Activated CD4-positive, CD25-positive, alpha-beta regulatory T cell treated with anti-CD3 and anti-CD28 coated beads, Interleukin-2, amount 50 U/mL, for 72 hours (primary cell): ENCODE measurements around the gene APLNR.

Experiments used
- DNase-seq: peaks from one replicate; pipeline ENCODE4 v3.0.0; 2021

The APLNR gene

DNA sequence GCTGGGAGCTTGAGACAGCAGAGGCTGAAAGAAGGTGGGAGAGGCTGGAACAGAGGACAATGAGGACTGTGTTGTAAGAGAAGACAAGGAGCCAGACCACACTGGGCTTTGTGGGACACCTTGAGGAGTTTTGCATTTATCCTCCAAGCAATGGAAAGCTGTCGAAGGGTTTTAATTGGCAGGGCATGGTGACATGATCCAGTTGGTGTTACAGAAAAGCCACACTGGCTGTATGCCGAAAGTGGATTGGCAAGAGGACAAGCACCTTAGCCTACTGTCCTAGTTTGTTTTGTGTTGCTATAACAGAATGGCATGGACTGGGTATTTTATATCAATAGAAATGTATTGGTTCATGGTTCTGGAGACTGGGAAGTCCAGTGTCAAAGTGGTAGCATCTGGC, 14.0 kb upstream of the APLNR start:
- no peak for DNase-seq

DNA sequence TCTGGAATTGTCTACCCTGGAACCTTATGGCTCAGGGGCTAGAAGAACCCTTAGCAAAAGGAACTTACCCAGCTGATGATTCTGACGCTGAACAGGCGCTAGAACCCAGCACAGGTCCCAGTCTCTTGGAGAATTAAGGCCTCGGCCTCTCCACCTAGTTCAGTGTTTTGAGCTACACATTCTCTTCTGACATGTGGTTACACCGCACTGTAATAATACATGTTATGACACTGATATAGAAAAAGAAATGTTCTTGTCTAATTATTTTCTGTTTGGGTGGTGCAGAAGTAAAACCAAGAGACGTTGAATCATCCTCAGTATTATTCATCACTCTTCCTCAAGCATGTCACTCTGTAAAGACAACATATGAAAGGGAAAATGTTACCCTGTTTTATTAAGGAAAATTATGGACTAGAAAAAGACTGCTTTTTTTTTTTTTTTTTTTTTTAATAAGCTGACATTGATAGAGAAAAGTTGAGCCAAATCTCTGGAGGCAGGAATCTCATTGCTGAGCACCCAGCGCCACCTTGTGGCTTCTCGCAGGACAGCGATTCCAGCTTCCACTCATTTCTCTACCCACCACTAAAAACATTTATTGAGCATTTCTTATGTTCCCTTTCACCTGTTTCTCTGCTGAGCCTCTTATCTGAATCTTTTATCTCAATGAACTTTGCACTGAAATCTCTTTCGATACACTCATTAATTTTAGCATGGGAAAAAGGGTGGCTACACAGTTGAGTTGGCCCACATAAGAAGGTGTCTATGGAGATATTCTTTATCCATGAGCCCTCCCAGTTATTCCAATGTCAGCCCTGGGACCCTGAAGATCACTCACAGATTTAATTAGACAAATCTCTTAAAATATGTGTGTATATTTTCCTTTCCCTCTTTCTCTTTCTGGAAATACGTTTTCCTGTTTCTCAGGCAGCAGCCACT, 12.6 kb upstream of the APLNR start:
- peak; percentile 53 for DNase-seq

DNA sequence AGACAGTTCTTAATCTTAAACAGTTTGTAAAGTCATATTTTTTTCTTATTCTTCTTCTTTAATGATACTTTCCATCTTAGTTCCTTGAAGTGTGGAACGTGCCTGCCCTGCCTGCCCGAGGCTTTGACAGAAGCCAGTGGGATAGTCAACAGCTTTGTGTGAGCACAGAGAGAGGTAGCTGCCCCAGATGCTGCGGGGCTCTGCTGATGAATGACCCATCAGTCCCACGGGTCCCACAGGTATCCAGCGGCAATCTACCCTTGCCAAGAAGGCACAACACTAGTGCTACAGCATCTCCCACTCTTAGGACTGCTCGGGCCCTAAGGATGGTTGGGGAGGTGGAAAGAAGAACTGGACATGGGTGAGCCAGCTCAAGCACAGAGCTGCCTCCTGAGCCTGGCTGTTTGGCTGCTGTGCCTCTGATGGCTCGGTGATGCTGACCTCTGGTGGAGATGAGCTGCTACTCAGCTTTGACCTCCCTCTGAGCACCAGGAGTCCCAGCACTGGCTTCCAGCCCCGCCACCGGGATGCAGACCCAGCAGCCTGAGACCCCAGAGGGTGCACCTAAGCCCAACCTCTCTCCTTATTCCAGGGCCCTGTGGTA, 11.8 kb upstream of the APLNR start:
- DNase-seq, result no peak

DNA sequence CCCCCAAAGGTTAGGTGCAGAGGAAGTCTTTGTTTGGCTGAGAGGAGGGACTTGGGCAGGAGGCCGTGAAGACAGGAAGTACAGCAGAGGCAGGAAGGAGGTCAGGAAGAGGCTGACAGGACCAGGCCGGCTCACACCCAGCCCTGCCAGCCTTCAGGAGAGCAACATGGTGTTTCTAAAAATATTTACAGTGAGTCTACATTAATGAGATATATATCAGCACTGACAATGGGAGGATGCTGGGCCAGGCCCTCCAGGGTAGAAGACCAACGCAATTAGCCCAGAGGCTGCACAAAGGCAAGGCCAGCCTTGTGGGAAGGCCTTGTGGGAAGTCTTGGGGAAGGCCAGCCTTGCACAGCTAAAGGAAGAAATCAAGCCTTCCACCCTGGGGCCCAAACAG, 7.9 kb upstream of the APLNR start:
- DNase-seq, result no peak

DNA sequence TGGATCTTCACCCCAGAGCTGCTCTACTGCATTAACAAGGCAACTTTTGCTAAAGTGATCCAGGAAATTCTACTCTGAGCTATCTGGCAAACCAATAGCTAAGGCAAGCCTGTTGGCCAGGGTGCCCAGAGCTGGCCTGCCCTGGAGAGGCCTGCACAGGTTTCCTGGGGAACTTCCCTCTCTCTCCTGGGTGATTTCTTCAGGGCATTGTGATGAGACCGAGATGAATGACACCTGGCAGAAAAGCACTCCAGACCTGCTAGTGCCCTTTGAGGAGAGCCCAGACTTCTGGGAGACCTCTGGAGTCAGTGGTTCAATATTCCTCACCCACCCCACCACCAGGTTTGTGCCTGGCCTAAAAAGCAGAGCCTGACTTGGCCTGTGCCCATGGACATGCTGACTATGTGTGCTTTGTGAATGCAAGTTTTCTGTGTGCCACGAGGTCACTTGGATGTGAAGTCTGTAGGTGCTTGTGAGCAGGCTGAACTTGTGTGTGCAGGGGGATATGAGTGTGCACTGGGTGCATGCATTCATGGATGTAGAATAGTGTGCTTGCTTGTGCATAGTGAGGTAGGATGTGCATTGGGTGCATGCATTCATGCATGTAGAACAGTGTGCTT, 4.4 kb upstream of the APLNR start:
- no peak for DNase-seq

DNA sequence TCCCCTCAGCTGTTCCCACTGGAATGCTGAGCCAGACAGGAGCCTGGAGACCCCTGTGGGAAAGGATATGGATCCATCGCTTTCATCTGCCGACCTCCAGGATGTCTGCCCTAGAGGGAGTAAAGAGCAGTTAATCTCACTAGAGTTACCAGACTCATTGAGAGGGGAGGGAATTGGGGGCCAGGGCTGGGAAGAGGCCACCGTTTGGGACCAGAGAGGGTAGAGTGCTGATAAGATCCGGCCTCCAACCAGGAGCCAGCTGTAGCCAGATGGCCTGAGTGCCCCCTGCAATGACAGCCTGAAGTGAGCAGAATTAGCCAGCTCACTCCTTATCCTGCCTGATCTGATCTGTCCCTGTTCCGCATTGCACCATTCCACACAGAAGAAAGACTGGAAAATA, 3.7 kb upstream of the APLNR start:
- DNase-seq, result no peak

DNA sequence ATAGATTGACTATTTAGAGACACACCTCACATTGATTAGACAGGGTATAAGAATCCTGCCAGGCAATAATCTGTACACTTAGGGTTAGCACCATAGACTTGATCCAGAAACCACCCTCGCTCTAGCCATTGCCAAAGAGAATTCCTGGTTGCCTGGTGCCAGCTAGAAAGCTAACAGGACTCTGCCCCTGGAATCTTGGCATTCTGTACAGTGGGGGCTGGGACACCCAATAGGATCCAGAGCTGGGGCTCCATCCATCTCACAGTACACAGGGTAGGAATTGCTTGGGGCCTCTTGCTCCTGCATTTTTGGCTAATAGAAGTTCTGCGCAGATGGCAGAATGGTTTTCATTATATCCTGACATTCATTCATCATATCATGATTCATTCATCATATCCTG, 3.0 kb upstream of the APLNR start:
- no peak for DNase-seq

DNA sequence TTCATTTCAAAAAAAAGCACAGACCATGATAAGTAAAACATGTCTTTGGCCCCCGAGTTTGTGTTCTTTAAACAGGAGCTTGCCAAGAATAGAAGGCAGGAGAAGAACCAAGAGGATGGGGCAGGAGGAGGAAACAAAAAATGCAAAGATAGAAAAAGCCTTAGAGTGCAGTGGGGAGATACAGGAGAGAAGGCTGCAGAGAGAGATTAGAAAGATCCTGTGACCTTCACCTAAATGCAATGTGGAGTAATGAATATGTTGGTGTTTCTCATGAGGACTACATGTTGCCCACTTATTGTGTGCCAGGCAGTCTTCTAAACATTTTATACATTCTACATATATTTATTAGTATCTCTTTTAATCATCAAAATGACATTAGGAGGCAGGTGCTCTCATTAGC, 2.3 kb upstream of the APLNR start:
- DNase-seq, result no peak

DNA sequence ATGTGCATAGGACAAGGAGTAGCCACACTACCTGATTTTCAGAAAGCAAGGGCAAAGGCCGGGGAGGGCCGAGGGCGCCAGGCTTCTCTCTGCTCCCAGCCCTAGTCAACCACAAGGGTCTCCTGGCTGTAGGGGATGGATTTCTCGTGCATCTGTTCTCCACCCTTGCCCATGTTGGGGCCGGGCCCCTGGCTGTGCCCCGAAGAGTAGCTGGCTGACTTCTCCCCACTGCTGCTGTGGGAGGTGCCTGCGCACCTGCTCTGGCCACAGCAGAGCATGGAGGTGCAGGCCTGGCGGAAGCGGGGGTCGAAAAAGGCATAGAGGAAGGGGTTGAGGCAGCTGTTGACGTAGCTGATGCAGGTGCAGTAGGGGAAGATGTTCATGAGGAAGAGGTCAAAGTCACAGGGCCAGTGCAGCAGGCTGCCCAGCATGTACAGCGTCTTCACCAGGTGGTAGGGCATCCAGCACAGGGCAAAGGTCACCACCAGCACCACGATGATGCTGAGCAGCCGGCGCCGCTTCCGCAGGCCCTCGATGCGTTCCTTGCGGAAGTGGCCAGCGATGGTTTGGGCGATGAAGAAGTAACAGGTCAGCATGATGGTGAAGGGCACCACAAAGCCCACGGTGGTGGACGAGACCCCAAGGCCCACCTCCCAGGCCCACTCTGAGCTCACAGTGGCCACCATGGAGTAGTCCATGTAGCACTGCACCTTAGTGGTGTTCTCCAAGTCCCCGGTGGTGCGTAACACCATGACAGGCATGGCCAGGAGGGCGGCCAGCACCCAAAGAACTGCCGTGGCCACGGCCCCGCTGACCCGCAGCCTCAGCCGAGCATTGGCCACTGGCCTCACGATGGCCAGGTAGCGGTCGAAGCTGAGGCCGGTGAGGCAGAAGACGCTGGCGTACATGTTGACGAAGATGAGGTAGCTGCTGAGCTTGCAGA, 1.0 kb downstream of the APLNR start:
- DNase-seq, result no peak

DNA sequence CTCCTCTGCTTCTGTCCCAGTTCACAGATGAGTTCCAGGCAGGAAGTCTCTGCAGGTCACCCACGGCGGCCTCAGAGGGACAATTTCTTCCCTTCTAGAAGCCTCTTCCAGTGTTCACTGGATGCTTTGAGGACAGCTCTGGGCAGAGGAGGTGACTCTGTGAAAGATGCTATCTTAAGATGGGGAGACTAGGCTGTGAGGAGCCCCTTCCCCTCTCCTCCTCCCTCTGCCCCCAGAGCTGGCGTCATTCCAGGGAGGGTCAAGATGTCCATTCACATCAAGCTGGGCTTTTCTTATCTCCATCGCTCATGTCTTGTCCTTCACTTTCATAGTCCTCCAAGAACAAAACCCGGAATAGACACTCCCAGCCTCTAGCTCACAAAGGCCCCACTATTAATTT, 3.3 kb downstream of the APLNR start:
- DNase-seq, result no peak

DNA sequence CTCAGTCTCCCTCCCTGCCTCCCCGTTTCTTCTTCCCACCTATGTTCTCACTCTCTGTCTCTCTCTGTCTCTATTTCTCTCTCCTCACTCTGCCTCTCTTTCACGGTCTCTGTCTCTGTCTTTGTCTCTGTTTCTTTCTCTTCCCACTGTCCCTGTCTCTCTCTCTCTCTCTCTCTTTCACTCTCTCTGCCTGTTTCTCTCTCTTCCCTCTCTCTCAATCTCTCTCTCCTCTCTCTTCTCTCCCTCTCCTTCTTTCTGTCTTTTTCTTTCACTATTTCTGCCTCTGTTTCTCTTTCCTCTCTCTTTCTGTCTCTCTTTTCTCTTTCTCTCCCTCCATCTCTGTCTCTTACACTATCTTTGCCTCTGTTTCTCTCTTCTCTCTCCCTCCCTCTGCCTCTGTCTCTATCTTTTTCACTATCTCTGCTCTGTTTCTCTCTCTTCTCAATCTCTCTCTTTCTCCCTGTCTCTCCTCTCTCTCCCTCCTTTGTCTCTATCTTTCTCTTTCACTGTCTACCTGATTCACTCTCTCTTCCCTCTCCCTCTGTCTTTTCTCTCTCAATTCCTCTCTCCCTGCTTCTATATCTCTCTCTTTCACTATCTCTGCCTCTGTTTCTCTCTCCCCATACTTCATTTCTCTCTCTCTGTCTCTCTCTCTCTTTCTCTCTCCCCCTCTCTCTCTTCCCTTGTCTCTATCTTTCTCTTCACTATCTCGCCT, 5.4 kb downstream of the APLNR start:
- no peak for DNase-seq

DNA sequence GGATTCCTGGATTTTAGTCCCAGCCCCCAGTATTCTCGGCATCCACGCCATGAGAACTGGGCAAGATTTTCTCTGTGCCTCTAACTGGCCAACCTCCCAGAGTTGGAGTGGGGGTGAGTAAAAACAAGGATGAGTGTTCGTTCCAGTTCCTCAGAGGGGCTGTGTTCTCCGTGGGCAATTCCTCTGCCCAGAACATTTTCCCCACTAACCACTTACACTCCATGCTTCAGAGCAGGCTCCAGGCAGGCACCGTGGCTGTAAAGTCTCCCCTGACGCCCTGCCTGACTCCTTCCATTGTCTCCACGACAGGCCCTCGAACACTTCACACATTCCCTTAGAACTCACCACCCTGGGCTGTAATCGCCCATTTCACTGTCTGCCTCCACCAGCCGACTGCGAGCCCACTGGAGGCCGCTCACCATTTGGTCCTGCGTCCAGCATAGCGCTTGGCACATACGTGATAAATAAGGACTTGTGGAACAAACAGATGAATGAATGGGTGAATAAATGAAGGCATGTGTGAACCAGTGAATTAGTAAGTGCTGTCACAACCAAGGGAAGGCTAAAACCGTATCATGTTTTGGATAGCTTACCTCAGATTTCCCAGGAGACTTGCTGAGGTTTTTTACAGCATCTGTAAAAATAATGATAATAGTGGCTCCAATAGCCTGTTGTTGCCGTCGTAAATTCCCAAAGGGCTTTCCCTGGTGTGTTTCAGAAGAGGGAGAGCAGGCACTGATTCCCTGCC, 6.1 kb downstream of the APLNR start:
- no peak for DNase-seq

DNA sequence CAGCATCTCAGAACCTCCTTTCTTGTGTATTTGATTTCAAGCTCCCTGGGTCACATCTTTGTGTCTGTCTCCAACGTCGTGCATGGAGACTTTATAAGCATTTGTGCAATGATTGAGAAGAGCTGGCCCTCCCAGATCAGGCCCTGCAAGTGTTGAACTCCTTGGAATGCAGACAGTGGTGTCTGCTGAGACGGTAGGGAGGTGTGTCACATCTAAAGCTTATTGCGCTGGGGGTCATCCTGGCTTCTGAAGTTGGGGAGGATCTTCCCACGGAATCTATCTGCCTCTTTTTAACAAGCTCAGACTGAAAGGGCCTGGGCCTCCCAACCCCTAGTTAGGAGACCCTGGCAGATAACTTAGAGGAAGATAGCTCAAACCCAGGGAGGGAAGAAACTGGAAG, 6.7 kb downstream of the APLNR start:
- DNase-seq, result no peak

DNA sequence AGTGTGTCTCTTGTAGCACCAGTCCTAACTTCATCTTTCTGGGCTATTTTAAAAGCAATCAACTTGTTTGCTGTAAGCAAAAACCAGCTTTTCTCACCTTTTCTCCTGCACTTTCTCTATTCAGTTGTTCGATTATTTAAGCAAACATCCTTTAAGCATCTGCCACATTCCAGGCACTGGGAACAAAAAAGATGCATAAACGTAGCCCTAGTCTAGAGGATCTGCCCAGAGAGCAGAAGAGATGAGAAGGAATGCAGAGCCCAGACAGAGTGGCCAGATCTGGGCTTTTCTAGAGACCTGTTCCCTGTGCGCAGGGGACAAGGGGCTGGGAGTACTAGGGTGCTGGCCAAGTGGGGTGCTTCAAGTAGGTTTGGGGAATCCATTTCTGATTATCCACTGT, 8.4 kb downstream of the APLNR start:
- no peak for DNase-seq

DNA sequence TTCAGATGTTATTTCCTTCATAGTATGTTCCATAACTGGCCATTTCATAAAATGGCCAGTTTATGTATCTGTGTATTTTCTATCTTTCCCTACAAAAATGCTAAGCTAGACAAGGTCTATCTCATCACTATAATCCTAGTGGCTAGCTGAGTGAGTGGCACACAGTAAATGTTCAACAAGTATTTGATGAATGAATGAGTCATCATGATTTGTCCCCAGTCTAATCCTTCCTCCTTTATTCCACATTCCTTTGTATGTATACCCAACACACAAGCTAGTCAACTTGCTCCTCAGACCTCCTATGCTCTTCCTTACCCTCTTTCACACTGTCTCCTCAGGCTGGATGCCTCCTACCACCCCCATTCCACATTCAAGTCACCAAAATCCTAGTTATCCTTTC, 12.5 kb downstream of the APLNR start:
- DNase-seq, result no peak

DNA sequence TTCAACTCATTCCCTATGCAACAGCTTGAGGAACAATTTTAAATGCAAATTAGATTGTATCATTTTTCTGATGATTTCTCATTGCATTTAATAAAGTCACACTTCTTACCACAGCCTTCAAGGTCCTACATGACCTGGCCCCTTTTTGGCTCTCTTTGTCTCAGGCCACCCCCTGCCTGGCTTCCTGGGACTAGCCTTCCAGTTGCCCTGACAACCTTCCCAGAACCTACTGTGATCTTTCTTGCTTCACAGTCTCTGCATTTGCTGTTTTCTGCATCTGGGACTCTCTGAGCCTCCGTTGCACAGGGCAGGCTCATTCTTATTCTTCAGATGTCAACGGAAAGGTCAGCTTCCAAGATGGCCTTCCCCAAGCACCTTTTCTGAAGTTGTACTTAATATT, 12.9 kb downstream of the APLNR start:
- DNase-seq, result no peak

DNA sequence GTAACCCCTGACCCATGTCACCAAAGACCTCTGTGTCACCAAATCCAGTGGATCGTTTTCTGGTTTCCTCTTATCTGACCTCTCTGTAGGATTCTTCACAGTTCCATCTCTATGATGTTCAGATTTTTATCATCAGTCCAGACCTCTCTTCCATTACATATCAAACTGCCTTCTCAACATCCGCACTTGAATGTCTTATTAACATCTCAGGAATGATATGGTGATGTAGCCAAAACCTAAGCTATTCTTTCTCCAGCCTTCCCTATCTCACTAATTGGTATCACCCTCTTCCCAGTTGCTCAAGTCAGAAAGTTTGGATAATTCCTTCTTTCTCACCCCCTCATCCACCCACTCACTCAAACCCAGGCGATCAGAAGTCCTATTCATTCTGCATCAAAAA, 13.4 kb downstream of the APLNR start:
- DNase-seq, result no peak

DNA sequence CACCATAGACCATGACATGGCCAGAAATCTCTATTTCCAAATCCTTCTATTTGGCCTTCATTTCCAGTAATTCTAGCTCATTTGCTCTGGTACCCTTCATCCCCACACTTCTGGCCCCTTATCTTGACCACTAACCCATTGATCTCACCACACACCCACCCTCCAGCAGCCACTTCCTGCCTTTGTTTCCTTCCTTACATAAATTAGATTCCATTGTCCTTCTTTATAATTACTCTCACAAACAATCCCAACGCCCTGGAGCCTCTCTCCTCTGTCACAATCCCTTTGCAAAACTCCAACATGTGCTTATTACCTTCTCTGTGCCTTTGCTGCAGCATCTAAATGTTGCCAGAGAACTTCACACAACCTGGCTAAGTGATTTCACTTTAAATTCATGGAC, 14.8 kb downstream of the APLNR start:
- DNase-seq, result no peak

DNA sequence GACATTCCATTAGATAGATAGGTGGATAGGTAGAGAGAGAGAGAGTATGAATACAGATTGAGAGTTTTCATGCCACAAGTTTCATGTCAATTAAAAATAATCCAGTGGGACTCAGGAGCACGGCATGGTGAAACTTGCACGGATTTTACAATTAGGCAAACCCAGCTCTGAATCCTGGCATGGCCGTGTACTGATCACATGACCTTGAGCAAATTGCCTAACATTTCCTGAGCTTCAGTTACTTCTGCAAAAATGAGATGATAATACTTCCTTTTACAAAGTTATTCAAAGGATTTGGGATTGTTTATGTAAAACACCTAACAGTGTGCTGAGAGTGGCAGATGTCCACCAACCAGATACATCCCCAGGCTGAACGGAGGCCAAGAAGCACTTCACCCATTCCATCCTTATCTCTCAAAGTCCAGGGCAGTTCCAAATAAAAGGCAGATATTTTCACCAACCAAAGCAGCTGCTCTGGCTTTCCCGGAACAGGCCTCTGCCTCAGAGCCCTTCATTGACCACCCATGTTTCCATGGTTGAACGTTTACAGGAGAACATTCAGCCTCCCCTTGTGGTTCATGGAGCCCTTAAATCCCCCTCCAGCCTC, 17.9 kb downstream of the APLNR start:
- DNase-seq, result no peak

DNA sequence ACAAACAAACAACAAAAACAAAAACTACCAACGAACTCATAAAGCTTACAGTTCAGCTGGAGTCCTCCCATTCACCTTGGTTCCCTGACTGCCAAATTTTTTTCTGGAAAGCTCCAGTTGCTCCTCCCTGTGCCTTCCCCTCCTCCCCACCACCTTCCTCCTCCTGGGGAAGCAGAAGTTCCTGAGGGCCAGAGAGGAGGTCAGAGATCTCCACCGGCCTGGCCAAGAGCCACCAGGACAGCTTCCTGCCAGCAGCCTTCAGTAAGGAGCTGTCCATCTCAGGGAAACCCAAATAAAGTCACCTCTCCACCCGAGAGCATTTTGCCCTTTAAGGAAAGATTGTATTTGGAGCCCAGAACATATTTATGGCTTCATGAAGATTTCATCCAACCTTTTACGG, 20.0 kb downstream of the APLNR start:
- DNase-seq, result no peak

DNA sequence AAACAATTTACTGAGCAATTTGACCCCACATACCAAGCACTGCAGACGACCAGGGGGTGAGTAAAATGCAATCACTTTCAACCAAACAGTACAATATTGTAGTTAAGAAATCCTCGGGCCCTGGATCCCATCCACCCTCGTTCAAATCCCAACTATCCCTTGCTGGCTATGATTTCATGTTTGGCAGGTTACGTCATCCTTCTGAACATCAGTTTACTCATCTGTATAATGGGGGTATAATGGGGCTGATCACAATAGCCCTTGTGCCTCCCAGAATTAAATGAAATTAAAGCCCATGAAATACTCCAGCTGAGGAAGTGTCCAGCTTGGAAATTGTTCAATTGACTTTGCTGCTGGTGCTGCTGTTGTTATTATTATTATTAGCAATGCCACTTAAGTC, 20.6 kb downstream of the APLNR start:
- no peak for DNase-seq
